NCI-H2196 (cell line): ENCODE data around the gene PDS5B.

Experiments
- DNase-seq: peaks from one replicate; lab custom pipeline; 2025; ENCODE audit not compliant: unreplicated experiment; lab: John Stamatoyannopoulos, UW

Gene PDS5B

GRCh38 chr13:32587811-32588170, 1.5 kb downstream of the PDS5B start:
- no peak for DNase-seq

GRCh38 chr13:32588736-32589135, 2.5 kb downstream of the PDS5B start:
- DNase-seq = no peak

- no peak for DNase-seq
Measured at GRCh38 chr13:32589471-32589870, 3.2 kb downstream of the PDS5B start.

- no peak for DNase-seq
Measured at GRCh38 chr13:32590266-32590665, 4.0 kb downstream of the PDS5B start.

GRCh38 chr13:32592082-32592481, 5.8 kb downstream of the PDS5B start:
- DNase-seq = no peak

- no peak for DNase-seq
Measured at GRCh38 chr13:32594157-32594738, 8.0 kb downstream of the PDS5B start.

- DNase-seq = no peak
Measured at GRCh38 chr13:32595306-32595705, 9.1 kb downstream of the PDS5B start.

GRCh38 chr13:32600890-32601289, 14.6 kb downstream of the PDS5B start:
- DNase-seq = no peak

- DNase-seq = no peak
Measured at GRCh38 chr13:32609428-32609827, 23.2 kb downstream of the PDS5B start.

GRCh38 chr13:32610538-32610937, 24.3 kb downstream of the PDS5B start:
- DNase-seq = no peak

- DNase-seq = no peak
Measured at GRCh38 chr13:32610977-32611376, 24.7 kb downstream of the PDS5B start.

GRCh38 chr13:32616883-32617511, 30.7 kb downstream of the PDS5B start:
- DNase-seq = no peak

- no peak for DNase-seq
Measured at GRCh38 chr13:32622827-32623226, 36.6 kb downstream of the PDS5B start.

- no peak for DNase-seq
Measured at GRCh38 chr13:32624441-32624840, 38.2 kb downstream of the PDS5B start.

- DNase-seq = no peak
Measured at GRCh38 chr13:32627793-32628192, 41.5 kb downstream of the PDS5B start.

GRCh38 chr13:32629313-32629712, 43.1 kb downstream of the PDS5B start:
- no peak for DNase-seq

GRCh38 chr13:32629866-32630265, 43.6 kb downstream of the PDS5B start:
- DNase-seq = no peak

GRCh38 chr13:32632343-32632909, 46.2 kb downstream of the PDS5B start:
- no peak for DNase-seq

- DNase-seq = no peak
Measured at GRCh38 chr13:32636711-32637110, 50.5 kb downstream of the PDS5B start.

GRCh38 chr13:32638739-32639138, 52.5 kb downstream of the PDS5B start:
- DNase-seq = no peak

GRCh38 chr13:32639502-32640105, 53.4 kb downstream of the PDS5B start:
- no peak for DNase-seq

GRCh38 chr13:32642316-32642715, 56.1 kb downstream of the PDS5B start:
- DNase-seq = no peak
